Stimulated activated CD4-positive, alpha-beta T cell treated with anti-CD3 and anti-CD28 coated beads, Interleukin-2, amount 100 ng/mL, for 48 hours (primary cell): ENCODE results near the gene MLLT6.
A peak's percentile ranks its signal among the peaks of the same experiment; 100 is the strongest.

Experiments
- DNase-seq, 2 donors: peaks; one replicate each; pipeline ENCODE4 v3.0.0-alpha.2; 2020

MLLT6 gene

GRCh38 chr17:38745545-38745944 lies 40.5 kb downstream of the MLLT6 start:
- DNase-seq: no peak

- DNase-seq: no peak
These were observed 41.2 kb downstream of the MLLT6 start for GRCh38 chr17:38746004-38746848.

GRCh38 chr17:38746849-38747462 lies 41.9 kb downstream of the MLLT6 start:
- DNase-seq: no peak

- DNase-seq: no peak
These were observed 42.5 kb downstream of the MLLT6 start for GRCh38 chr17:38747463-38748148.

GRCh38 chr17:38748149-38748891 lies 43.2 kb downstream of the MLLT6 start, which contains the start of gene PCGF2:
Gene PCGF2, minus strand, starts transcription at chr17:38748336. Its CDS starts 7,934 bp downstream, at chr17:38740402.
- DNase-seq: no peak

GRCh38 chr17:38748892-38749222 lies 43.8 kb downstream of the MLLT6 start:
- DNase-seq: no peak

GRCh38 chr17:38749223-38750043 lies 44.4 kb downstream of the MLLT6 start:
- no peak for DNase-seq

GRCh38 chr17:38750044-38750311 lies 44.9 kb downstream of the MLLT6 start:
- DNase-seq: no peak

GRCh38 chr17:38750312-38751121 lies 45.4 kb downstream of the MLLT6 start:
- DNase-seq: no peak

GRCh38 chr17:38751144-38751807 lies 46.2 kb downstream of the MLLT6 start:
- DNase-seq: no peak

GRCh38 chr17:38751808-38752307 lies 46.8 kb downstream of the MLLT6 start:
- DNase-seq: peak; percentile 88 to 97

- peak; percentile 93 to 94 for DNase-seq
These were observed 47.4 kb downstream of the MLLT6 start, which contains the start of gene PSMB3 for GRCh38 chr17:38752308-38753070. Gene PSMB3, plus strand, starts transcription at chr17:38752741. Its CDS starts 86 bp downstream, at chr17:38752827.

GRCh38 chr17:38753071-38753506 lies 48.0 kb downstream of the MLLT6 start:
- DNase-seq: no peak

- DNase-seq: no peak
These were observed 56.5 kb downstream of the MLLT6 start for GRCh38 chr17:38761612-38762011.

GRCh38 chr17:38762231-38762630 lies 57.2 kb downstream of the MLLT6 start:
- DNase-seq: no peak

GRCh38 chr17:38766341-38766740 lies 61.3 kb downstream of the MLLT6 start:
- no peak for DNase-seq

- DNase-seq: no peak
These were observed 63.3 kb downstream of the MLLT6 start for GRCh38 chr17:38768417-38768816.

- no peak for DNase-seq
These were observed 68.2 kb downstream of the MLLT6 start for GRCh38 chr17:38773258-38773657.

GRCh38 chr17:38777641-38778250 lies 72.7 kb downstream of the MLLT6 start:
- DNase-seq: no peak
